Stromal cell of bone marrow (primary cell): Measurements from ENCODE around the gene PTP4A2.
A peak's percentile ranks its signal among the peaks of the same experiment; 100 is the strongest.

Source experiments
- DNase-seq: peaks from one replicate; pipeline ENCODE4 v3.0.0-alpha.2; 2012; ENCODE audit warnings: low read depth

Gene PTP4A2

GRCh38 chr1:31938184-31938975 lies at the start of gene PTP4A2:
PTP4A2 (minus strand) TSS chr1:31938368; CDS start chr1:31919065, 19,303 bp downstream.
- DNase-seq, result peak; percentile 88

GRCh38 chr1:31987135-31987619 lies 49.0 kb upstream of the PTP4A2 start:
- no peak for DNase-seq

- DNase-seq, result no peak
Observed at GRCh38 chr1:31985430-31985829, 47.3 kb upstream of the PTP4A2 start.

- peak; percentile 13 for DNase-seq
Observed at GRCh38 chr1:31984419-31985347, 46.5 kb upstream of the PTP4A2 start.

- no peak for DNase-seq
Observed at GRCh38 chr1:31981972-31982371, 43.8 kb upstream of the PTP4A2 start.

- DNase-seq, result no peak
Observed at GRCh38 chr1:31981456-31981839, 43.3 kb upstream of the PTP4A2 start.

GRCh38 chr1:31980835-31981455 lies 42.8 kb upstream of the PTP4A2 start:
- no peak for DNase-seq

- DNase-seq, result no peak
Observed at GRCh38 chr1:31978843-31979400, 40.8 kb upstream of the PTP4A2 start.

GRCh38 chr1:31977385-31978131 lies 39.4 kb upstream of the PTP4A2 start:
- DNase-seq, result peak; percentile 54

GRCh38 chr1:31976401-31976800 lies 38.2 kb upstream of the PTP4A2 start:
- DNase-seq, result no peak

GRCh38 chr1:31970873-31971272 lies 32.7 kb upstream of the PTP4A2 start:
- DNase-seq, result no peak

GRCh38 chr1:31961536-31961935 lies 23.4 kb upstream of the PTP4A2 start:
- no peak for DNase-seq

GRCh38 chr1:31959521-31960340 lies 21.6 kb upstream of the PTP4A2 start:
- DNase-seq, result no peak

- no peak for DNase-seq
Observed at GRCh38 chr1:31957701-31958674, 19.8 kb upstream of the PTP4A2 start.

- DNase-seq, result peak; percentile 100
Observed at GRCh38 chr1:31955917-31956736, 18.0 kb upstream of the PTP4A2 start.

GRCh38 chr1:31954607-31955283 lies 16.6 kb upstream of the PTP4A2 start:
- peak; percentile 98 for DNase-seq

GRCh38 chr1:31952825-31953220 lies 14.7 kb upstream of the PTP4A2 start:
- no peak for DNase-seq

- no peak for DNase-seq
Observed at GRCh38 chr1:31951276-31951675, 13.1 kb upstream of the PTP4A2 start.
